GM19468 (cell line): ENCODE results near the gene FXYD6.

Experiments used
- ATAC-seq: cut with Tn5 transposase; IDR thresholded peaks from one replicate; pipeline ENCODE4 v1.9.1; 2021; ENCODE audit warnings: mild to moderate bottlenecking, moderate library complexity, moderate number of reproducible peaks; ENCODE audit not compliant: unreplicated experiment; ENCODE audit errors: extremely low read depth

The FXYD6 gene

GRCh38 chr11:117888139-117888566 lies 11.7 kb upstream of the FXYD6 start:
- no peak for ATAC-seq

- ATAC-seq, result no peak
Measured at GRCh38 chr11:117887431-117888138, 11.1 kb upstream of the FXYD6 start.

GRCh38 chr11:117885777-117886176 lies 9.3 kb upstream of the FXYD6 start:
- ATAC-seq, result no peak

- no peak for ATAC-seq
Measured at GRCh38 chr11:117884994-117885393, 8.5 kb upstream of the FXYD6 start.

- ATAC-seq, result no peak
Measured at GRCh38 chr11:117883063-117883462, 6.6 kb upstream of the FXYD6 start.

GRCh38 chr11:117882311-117882905 lies 6.0 kb upstream of the FXYD6 start:
- no peak for ATAC-seq

GRCh38 chr11:117881217-117881616 lies 4.8 kb upstream of the FXYD6 start:
- no peak for ATAC-seq

- no peak for ATAC-seq
Measured at GRCh38 chr11:117879516-117880480, 3.3 kb upstream of the FXYD6 start.

GRCh38 chr11:117878939-117879475 lies 2.5 kb upstream of the FXYD6 start:
- ATAC-seq, result no peak

GRCh38 chr11:117878314-117878938 lies 2.0 kb upstream of the FXYD6 start:
- no peak for ATAC-seq

- ATAC-seq, result no peak
Measured at GRCh38 chr11:117877120-117877784, 794 bp upstream of the FXYD6 start.

- ATAC-seq, result no peak
Measured at GRCh38 chr11:117876059-117876340, 458 bp downstream of the FXYD6 start.

- no peak for ATAC-seq
Measured at GRCh38 chr11:117875382-117876058, 938 bp downstream of the FXYD6 start.

- ATAC-seq, result no peak
Measured at GRCh38 chr11:117874910-117875381, 1.5 kb downstream of the FXYD6 start.

- ATAC-seq, result no peak
Measured at GRCh38 chr11:117874253-117874909, 2.1 kb downstream of the FXYD6 start.

GRCh38 chr11:117873828-117874125 lies 2.7 kb downstream of the FXYD6 start:
- no peak for ATAC-seq

GRCh38 chr11:117872975-117873827 lies 3.3 kb downstream of the FXYD6 start:
- no peak for ATAC-seq

- ATAC-seq, result no peak
Measured at GRCh38 chr11:117872420-117872961, 4.0 kb downstream of the FXYD6 start.
